GM12801 (cell line): ENCODE results near the gene NAPB.

Experiments used
- CTCF ChIP-seq: IDR thresholded peaks from one replicate; pipeline ENCODE4 v1.5.1; 2011; ENCODE audit warnings: control low read depth; ENCODE audit not compliant: insufficient read length; ENCODE audit errors: extremely low read depth

NAPB gene

DNA sequence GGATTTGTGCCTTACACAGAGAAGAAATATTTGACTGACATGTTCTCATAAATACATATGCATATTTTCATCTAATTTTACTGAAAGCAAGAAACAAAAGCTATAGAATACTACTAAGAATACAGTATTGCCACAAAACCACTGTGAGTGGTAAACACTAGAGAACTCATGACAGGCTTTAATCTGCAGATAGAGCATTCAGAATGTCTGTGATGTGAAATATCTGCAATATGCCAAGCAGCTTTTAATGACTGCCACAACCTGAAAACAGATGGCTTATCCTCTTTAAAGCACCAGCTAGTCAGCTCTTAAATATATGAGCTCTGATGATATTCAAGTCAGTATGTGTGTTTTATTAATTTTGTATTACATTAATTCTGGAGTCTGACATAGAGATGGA is 3.4 kb downstream of the NAPB start:
- no peak for TF ChIP-seq CTCF

DNA sequence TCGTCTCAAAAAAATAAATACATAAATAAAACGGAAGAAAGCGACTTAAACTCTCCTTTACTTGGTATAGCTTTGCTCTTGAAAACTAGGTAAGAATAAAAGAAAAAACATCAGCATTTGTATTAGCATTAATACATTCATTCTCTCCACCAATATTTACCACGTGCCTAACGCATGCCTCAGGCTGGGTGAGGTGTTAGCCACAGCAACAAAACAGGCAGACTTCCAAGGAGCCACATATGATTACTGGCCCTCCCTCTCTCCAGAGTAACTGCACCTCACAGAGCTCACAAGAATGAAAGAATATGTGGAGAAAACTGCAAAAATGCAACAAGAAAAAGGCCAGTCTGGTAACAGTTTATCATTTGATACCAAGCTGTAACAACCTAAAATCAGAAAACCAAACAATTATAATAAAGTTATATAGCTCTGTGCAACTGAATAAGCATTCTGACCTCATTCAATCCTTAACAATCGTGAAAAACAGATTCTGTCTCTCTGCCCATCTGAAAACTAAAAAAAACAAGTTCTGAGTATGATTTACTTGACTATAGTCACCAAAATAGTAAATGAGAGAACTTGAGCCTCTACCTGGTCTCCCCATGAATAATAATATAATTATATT is 5.2 kb downstream of the NAPB start:
- no peak for TF ChIP-seq CTCF

GRCh38 chr20:23415555-23415954 is 5.7 kb downstream of the NAPB start:
- TF ChIP-seq CTCF, result no peak

GRCh38 chr20:23414526-23415188 is 6.6 kb downstream of the NAPB start:
- no peak for TF ChIP-seq CTCF

GRCh38 chr20:23413862-23414422 is 7.3 kb downstream of the NAPB start:
- TF ChIP-seq CTCF, result no peak

DNA sequence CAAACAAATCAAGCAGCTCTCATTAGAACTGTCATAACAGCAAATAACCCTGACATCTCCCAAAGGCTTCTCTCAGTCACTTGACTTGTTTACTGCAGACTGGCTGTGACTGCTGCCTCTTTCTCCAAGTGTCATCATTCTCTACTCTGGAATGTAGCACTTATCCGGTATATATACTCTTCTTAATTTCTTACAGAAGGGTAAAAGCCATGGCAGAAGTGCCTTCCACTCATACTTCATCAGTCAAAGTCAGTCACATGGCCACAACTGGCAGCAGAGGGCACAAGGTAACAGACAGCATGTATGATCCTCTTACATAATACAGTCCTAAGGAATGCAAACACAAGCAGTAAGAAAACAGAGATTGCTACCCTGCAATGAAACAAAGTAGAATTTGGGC is 9.3 kb downstream of the NAPB start:
- TF ChIP-seq CTCF, result no peak

- TF ChIP-seq CTCF, result no peak
These were observed 10.2 kb downstream of the NAPB start for GRCh38 chr20:23410916-23411695.
